Anterior cingulate cortex (tissue), 58 donors: ENCODE results near the gene RASL10B.

Source experiments
- DNase-seq, 58 donors: peaks; one replicate each; lab custom pipeline; 2025; lab: John Stamatoyannopoulos, UW

The RASL10B gene

GRCh38 chr17:35761601-35762000 is 30.2 kb downstream of the RASL10B start:
- DNase-seq, result no peak

DNA sequence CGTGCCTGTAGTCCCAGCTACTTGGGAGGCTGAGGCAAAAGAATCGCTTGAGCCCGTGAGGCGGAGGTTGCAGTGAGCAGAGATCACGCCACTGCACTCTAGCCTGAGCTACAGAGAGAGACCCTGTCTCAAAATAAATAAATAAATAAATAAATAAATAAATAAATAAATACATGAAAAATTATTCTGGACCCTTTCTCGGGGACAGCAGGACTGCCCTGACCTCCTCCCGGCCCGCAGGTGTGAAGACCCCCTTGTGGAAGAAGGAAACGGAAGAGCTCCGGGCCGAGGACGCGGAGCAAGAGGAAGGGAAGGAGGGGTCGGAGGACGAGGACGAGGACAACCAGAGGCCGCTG is 32.3 kb downstream of the RASL10B start:
- DNase-seq, result no peak

GRCh38 chr17:35764123-35764991 is 32.9 kb downstream of the RASL10B start:
- peak in 57 of 58 donors; percentile 42 to 90 (median 72) for DNase-seq

- peak in 2 of 58 donors; percentile 9 to 17 for DNase-seq
Observed at GRCh38 chr17:35765086-35765710, 33.8 kb downstream of the RASL10B start.

GRCh38 chr17:35765756-35766488 is 34.5 kb downstream of the RASL10B start:
- DNase-seq, result no peak

- DNase-seq, result no peak
Observed at GRCh38 chr17:35766489-35766877, 35.0 kb downstream of the RASL10B start.

- DNase-seq, result peak in 2 of 58 donors; percentile 10 to 20
Observed at GRCh38 chr17:35766903-35767510, 35.6 kb downstream of the RASL10B start.

DNA sequence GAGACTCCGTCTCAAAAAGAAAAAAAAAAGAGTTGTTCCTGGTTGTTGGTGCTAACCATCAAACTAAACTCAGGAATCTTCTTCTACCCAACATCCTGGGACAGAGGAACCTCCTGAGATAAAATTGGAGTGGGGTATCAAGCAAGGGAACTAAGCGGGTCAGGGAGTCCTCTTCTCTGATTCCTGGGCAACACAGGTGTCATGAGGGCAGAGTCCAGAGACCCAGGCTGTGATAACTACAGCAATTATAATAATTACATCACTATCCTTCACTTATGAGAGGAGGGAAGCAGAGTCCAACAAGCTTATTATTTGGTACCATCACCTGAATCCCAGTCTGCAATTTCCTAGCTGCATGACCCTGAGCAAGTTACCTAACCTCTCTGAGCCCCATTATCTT is 37.4 kb downstream of the RASL10B start:
- no peak for DNase-seq

DNA sequence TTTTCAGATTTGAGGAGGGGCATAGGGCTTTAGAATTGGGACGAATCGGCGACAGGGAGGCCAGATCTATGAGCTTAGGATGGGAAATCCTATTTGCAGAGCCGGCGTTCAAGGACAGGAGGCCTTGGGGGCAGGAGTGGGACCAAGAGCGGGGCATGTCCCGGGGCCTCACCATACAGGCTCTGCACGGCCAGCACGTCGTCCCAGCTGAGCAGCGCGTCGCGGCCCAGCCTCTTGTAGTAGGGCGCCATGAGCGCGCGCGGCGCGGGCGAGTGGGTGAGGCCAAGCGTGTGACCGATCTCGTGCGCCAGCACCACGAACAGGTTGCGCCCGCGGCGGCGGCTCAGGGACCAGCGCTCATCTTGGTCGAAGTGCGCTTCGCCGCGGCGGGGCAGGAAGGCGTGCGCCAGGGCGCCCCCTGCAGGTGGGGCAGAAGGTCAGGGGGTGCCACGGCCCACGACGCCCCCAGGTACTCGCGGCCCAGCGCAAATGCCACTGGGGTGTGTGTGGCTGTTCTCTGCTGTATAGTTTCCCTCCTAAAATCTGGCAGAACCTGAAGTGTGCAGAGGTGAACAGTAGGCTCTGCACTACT is 38.6 kb downstream of the RASL10B start:
- no peak for DNase-seq

GRCh38 chr17:35773129-35773528 is 41.7 kb downstream of the RASL10B start:
- DNase-seq, result no peak

- peak in 2 of 58 donors; percentile 10 to 18 for DNase-seq
Observed at GRCh38 chr17:35773679-35774425, 42.4 kb downstream of the RASL10B start.

DNA sequence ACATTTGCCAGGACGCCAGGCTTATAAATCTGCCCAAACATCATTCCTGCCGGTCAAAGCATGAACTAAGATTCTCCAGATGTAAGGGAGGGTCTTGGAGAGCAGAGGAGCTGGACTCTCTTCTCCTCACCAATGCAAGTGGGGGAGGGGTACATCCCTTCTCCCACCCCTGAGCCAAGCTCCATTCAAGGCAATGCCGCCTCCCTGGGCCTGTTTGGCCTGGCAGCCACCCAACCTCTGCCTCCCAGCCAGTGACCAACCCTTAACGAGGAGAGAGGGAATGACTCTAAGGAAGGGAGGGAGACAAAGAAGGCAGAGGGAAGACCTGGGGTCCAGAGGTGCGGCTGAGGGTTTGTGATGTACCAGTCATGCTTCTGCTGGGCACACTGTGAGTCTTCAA is 43.1 kb downstream of the RASL10B start:
- DNase-seq, result peak in 39 of 58 donors; percentile 12 to 73 (median 43)

GRCh38 chr17:35775039-35775438 is 43.6 kb downstream of the RASL10B start:
- DNase-seq, result peak in 4 of 58 donors; percentile 11 to 35 (median 26)

DNA sequence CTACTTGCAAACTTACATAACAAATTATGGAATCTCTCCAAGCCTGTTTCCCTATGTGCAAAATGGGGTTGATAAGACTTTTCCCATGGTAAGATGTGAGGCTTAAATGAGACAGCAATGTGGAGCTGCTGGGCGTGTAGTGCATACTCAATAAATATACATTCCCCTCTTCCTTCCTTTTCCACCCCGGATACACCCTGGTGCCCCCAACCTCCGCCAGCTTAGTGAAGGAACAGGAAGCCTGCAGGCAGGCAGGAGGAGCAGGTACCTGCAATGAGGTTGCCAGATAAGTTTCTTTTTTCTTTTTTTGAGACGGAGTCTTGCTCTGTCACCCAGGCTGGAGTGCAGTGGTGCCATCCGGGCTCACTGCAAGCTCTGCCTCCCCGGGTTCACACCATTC is 44.1 kb downstream of the RASL10B start:
- DNase-seq, result no peak

DNA sequence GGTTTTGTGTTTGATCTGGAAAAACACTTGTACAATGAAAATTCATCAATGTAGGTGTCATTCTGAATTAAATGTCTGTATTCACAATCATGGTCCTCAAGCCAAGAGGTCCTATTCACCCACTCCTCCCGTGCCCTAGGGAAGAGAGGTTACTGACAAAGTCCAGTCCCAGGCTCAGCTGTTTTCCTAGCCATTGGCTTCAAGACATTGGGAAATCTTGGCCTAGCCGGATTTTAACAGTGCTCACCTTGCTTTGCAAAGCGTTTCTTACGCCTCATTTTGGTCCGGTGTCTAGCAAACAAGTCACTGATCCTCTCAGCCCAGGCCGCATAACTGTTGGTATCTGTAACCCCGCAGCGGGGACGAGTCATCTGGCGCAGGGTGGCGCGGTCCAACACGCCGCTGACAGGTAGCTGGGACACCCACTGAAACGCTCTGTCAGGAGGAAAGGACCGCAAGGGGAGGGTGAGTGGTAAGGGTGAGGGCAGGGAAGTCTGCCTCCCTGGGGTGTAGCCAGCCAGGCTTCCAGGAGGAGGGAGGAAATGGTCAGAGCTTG is 47.3 kb downstream of the RASL10B start:
- no peak for DNase-seq

DNA sequence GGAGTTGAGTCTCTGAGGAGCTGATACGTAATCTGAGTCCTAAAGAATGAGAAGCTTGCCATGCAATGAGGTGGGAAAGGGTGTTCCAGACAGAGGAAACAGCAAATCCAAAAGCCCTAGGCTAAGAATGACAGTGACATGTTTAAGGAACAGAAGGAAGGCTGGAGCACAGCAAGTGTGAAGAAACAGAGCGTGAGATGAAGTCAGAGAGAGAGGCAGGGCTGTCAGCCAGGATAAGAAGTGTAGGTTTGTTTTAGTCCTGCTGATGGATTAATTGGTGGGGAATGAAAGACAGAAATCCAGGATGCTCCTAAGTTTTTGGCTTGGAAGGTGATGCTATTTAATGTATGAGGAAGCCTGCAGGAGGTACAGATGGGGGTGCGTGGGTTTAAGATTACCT is 49.5 kb downstream of the RASL10B start:
- peak in 4 of 58 donors; percentile 6 to 52 (median 29) for DNase-seq

- DNase-seq, result no peak
Observed at GRCh38 chr17:35784895-35785294, 53.5 kb downstream of the RASL10B start.

GRCh38 chr17:35786941-35787432 is 55.5 kb downstream of the RASL10B start:
- DNase-seq, result no peak
